Measurements from ENCODE around the gene GTF2A1. TPM values are rescaled to one million over a fixed set of nuclear protein-coding genes. Genes with fewer than 3 reads are reported as not detected.

Gene GTF2A1
- total and polyA plus RNA-seq, 2 donors (not counting 3 experiments of a cell fraction or from before 2014, with no cell fraction given), result 11.1 to 33.4 TPM

DNA sequence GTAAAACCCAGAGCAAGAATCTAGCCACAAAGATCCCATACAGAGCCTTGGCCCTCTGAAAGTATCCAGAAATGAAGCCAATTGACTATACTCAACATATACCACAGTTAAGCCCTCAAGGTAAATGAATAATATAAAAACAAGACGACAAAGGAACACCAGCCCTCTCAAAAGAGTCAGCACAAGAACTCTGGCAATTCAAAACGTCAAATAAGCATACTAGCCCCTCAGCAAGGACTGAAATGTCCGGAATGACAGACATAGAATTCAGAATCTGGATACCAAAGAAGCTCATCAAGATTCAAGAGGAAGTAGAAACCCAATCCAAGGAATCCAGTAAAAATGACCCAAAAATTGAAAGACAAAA lies 49.9 kb downstream of the GTF2A1 start:
- ChIA-PET POLR2A (interaction anchor here (1.2 to 2.0 kb wide), 3 partner anchors 48 to 229 kb away, joined by 4 to 16 read pairs (median 11); partner anchors contain the start of genes CEP128 and GTF2A1), CTCF (interaction anchor here (0.6 to 3.6 kb wide), 13 partner anchors 9 to 1115 kb away, joined by 3 to 36 read pairs (median 4); partner anchors contain the start of gene TSHR)
- H4K20me1 ChIP-seq (replicated peaks; ENCODE audit: control insufficient read depth, extremely low read depth, insufficient read depth, low read length), result no peaks in the 10 kb centered on the region
- dilution Hi-C loops (cut with MboI; ENCODE audit: extremely low pct_ligation_motif_present, low sequenced_read_pairs), result no loop called here
- H3K27ac ChIP-seq (ENCODE audit: insufficient read depth, low read depth, low read length), result no peak overlapping the region
- H3K9me3 ChIP-seq (replicated peaks; ENCODE audit: control insufficient read depth, insufficient read depth, low read length), result no peaks in the 10 kb centered on the region
- BruUV-seq (replicated peaks), result TSS peak; percentile 92
- H3K4me2 ChIP-seq (ENCODE audit: insufficient read depth, low read length), result no peak overlapping the region
- intact Hi-C loops (cut with micrococcal nuclease), result loop anchor here (1.0 to 5.0 kb wide), 6 partner anchors 48 to 1115 kb away; partner anchors contain the start of gene CEP128
- H3K9me1 ChIP-seq (replicated peaks; ENCODE audit: control insufficient read depth, extremely low read depth, insufficient read depth, low read length), result no peaks in the 10 kb centered on the region
- no peak overlapping the region for H2AFZ ChIP-seq (ENCODE audit: low read depth, low read length)
- peak overlapping the region in 1 of 3 experiments; percentile 72 for H3K4me3 ChIP-seq (replicated peaks in 1 of 3; ENCODE audit: insufficient read depth in 1 of 3, low read depth in 1 of 3, low read length in 3 of 3)
- no peaks in the 10 kb centered on the region for H3K27me3 ChIP-seq (ENCODE audit: control insufficient read depth in 2 of 2, insufficient read depth in 2 of 2, low read length in 2 of 2)
- no peaks in the 10 kb centered on the region for H3K36me3 ChIP-seq (ENCODE audit: control insufficient read depth in 2 of 2, extremely low read depth in 1 of 2, insufficient read depth in 2 of 2, low read length in 2 of 2)
- H3K79me2 ChIP-seq (ENCODE audit: control insufficient read depth, insufficient read depth, low read length), result no peaks in the 10 kb centered on the region
- H3K4me1 ChIP-seq (ENCODE audit: control insufficient read depth, extremely low read depth, insufficient read depth, low read length), result peaks cover 12% of the 10 kb centered on the region
- FAIRE-seq (no peak), DNase-seq (ENCODE audit: low read depth, low spot score) (no peak)
- no peak overlapping the region for H3K9ac ChIP-seq (replicated peaks; ENCODE audit: extremely low read depth, insufficient read depth, low read length)
- TF ChIP-seq, protein P1, sequence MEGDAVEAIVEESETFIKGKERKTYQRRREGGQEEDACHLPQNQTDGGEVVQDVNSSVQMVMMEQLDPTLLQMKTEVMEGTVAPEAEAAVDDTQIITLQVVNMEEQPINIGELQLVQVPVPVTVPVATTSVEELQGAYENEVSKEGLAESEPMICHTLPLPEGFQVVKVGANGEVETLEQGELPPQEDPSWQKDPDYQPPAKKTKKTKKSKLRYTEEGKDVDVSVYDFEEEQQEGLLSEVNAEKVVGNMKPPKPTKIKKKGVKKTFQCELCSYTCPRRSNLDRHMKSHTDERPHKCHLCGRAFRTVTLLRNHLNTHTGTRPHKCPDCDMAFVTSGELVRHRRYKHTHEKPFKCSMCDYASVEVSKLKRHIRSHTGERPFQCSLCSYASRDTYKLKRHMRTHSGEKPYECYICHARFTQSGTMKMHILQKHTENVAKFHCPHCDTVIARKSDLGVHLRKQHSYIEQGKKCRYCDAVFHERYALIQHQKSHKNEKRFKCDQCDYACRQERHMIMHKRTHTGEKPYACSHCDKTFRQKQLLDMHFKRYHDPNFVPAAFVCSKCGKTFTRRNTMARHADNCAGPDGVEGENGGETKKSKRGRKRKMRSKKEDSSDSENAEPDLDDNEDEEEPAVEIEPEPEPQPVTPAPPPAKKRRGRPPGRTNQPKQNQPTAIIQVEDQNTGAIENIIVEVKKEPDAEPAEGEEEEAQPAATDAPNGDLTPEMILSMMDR (IDR thresholded peaks at IDR 0.05; ENCODE audit: extremely low read depth in 1 of 2, insufficient read depth in 1 of 2, low read depth in 1 of 2, low read length in 2 of 2), result no peak
- TF ChIP-seq POLR2AphosphoS5 (IDR thresholded peaks at IDR 0.05; ENCODE audit: insufficient read depth, low read depth, low read length) (no peak), POLR2A (IDR thresholded peaks at IDR 0.05; ENCODE audit: low read depth, low read length) (no peak), FOS (IDR thresholded peaks at IDR 0.05; ENCODE audit: borderline replicate concordance, insufficient read depth, low read length) (no peak), GATA2 (IDR thresholded peaks at IDR 0.05; ENCODE audit: insufficient read depth, insufficient read length, low read depth, low read length) (no peak), JUN (IDR thresholded peaks at IDR 0.05; ENCODE audit: borderline replicate concordance, insufficient read depth, insufficient read length, low read depth) (no peak), EZH2 (IDR thresholded peaks at IDR 0.05; ENCODE audit: borderline replicate concordance, low read depth, low read length, severe bottlenecking) (no peak), MYC (IDR thresholded peaks at IDR 0.05; ENCODE audit: low read depth, low read length) (no peak)
- TF ChIP-seq, protein P2, sequence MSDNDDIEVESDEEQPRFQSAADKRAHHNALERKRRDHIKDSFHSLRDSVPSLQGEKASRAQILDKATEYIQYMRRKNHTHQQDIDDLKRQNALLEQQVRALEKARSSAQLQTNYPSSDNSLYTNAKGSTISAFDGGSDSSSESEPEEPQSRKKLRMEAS (IDR thresholded peaks at IDR 0.05; ENCODE audit: insufficient read depth, insufficient read length), result no peak
